HepG2 (cell line): ENCODE results near the gene ZMIZ1. TPM values are rescaled to one million over a fixed set of nuclear protein-coding genes. Genes with fewer than 3 reads are reported as not detected.

ENCODE experiments used
- ATAC-seq: fragments of 200-7000 bp; cut with Tn5 transposase; 3 replicates; pipeline ENCODE4 v1.9.1; 2020; ENCODE audit warnings: mild to moderate bottlenecking, moderate library complexity
- BruUV-seq: library from RNA; stranded (reverse); fragments of 400-500 nt; replicated peaks from 2 replicates; lab custom pipeline; 2021; lab: Mats Ljungman, UMichigan
- CTCF ChIA-PET: fragments of 300-600 bp; formaldehyde crosslinking; extraction: SDS; loops from one replicate; lab custom pipeline; 2021; ENCODE audit warnings: low total read pairs, inconsistent platforms, low intra/inter-chr PET ratio; lab: Yijun Ruan, JAX
- POLR2A ChIA-PET: fragments of 350-600 bp; sonication (Branson Sonifier 250); formaldehyde crosslinking; loops from one replicate; lab custom pipeline; 2020; ENCODE audit warnings: antibody characterized with exemption, inconsistent platforms; lab: Yijun Ruan, JAX
- DNase-seq: peaks from one replicate; pipeline ENCODE4 v3.0.0-alpha.2; 2015; ENCODE audit warnings: low spot score
- FAIRE-seq: peaks from 3 replicates; lab custom pipeline; 2011; peaks lifted over from hg19 to GRCh38; lab: Jason Lieb, UNC
- H2AFZ ChIP-seq: one replicate; pipeline ENCODE4 v1.6.1; 2011; ENCODE audit warnings: low read length, inconsistent platforms
- H3K27ac ChIP-seq: fragments of 300-600 bp; 3 replicates; pipeline ENCODE4 v1.8.0; 2011; ENCODE audit warnings: mixed run types, mild to moderate bottlenecking, mixed read lengths, low read length, inconsistent platforms; ENCODE audit not compliant: insufficient read depth; ENCODE audit errors: extremely low read length
- H3K27me3 ChIP-seq, 2 experiments: fragments of 200-600 bp in 1 of 2; 2 replicates in 1 of 2; 3 replicates in 1 of 2; pipeline versions ENCODE4 v1.6.0 to v1.8.0; 2011; ENCODE audit warnings: low read length in 2 of 2, mild to moderate bottlenecking in 2 of 2, moderate library complexity in 2 of 2, inconsistent platforms in 1 of 2; ENCODE audit not compliant: insufficient read depth in 2 of 2, control insufficient read depth in 1 of 2
- H3K36me3 ChIP-seq, 2 experiments: fragments of 200-600 bp in 1 of 2; replicated peaks in 1 of 2; 2 replicates in 1 of 2; 3 replicates in 1 of 2; pipeline versions ENCODE4 v1.5.1 to v1.8.0; 2011; ENCODE audit warnings: low read length in 2 of 2, inconsistent platforms in 1 of 2; ENCODE audit not compliant: insufficient read depth in 2 of 2, control insufficient read depth in 1 of 2
- H3K4me1 ChIP-seq: 2 replicates; pipeline ENCODE4 v1.5.1; 2012; ENCODE audit warnings: low read length, inconsistent platforms; ENCODE audit not compliant: insufficient read depth
- H3K4me2 ChIP-seq: 2 replicates; pipeline ENCODE4 v1.6.0; 2011; ENCODE audit warnings: low read depth, low read length, inconsistent platforms
- H3K4me3 ChIP-seq, 3 experiments: fragments of 200-600 bp in 1 of 3; sonication (generic), shearing (Covaris generic) in 1 of 3; replicated peaks in 1 of 3; 2 replicates each; pipeline ENCODE4 v1.5.1; 2011 to 2016; ENCODE audit warnings: low read length in 3 of 3, inconsistent platforms in 2 of 3, low read depth in 2 of 3, mild to moderate bottlenecking in 2 of 3, control low read depth in 1 of 3, mixed read lengths in 1 of 3; ENCODE audit not compliant: insufficient read depth in 1 of 3
- H3K79me2 ChIP-seq: one replicate; pipeline ENCODE4 v1.6.1; 2011; ENCODE audit warnings: low read length, inconsistent platforms; ENCODE audit not compliant: insufficient read depth
- H3K9ac ChIP-seq: 2 replicates; pipeline ENCODE4 v1.6.0; 2011; ENCODE audit warnings: mild to moderate bottlenecking, low read depth, low read length, inconsistent platforms; ENCODE audit not compliant: insufficient read depth
- H3K9me3 ChIP-seq: 2 replicates; pipeline ENCODE4 v1.5.1; 2012; ENCODE audit warnings: mild to moderate bottlenecking, low read length
- H4K20me1 ChIP-seq: 2 replicates; pipeline ENCODE4 v1.6.0; 2011; ENCODE audit warnings: inconsistent platforms, mild to moderate bottlenecking, low read length, moderate library complexity; ENCODE audit not compliant: insufficient read depth
- ATF5 ChIP-seq: sonication (generic); formaldehyde crosslinking; IDR thresholded peaks from 2 replicates; pipeline ENCODE4 v1.4.0; 2020; ENCODE audit warnings: mild to moderate bottlenecking, low read depth, missing genetic modification reagents
- HIVEP1 ChIP-seq: sonication (generic); formaldehyde crosslinking; IDR thresholded peaks from 2 replicates; pipeline ENCODE4 v1.4.0; 2020; ENCODE audit warnings: mild to moderate bottlenecking, missing genetic modification reagents
- SNAPC2 ChIP-seq: sonication (generic); formaldehyde crosslinking; IDR thresholded peaks from 2 replicates; pipeline ENCODE4 v1.8.1; 2022; ENCODE audit warnings: mild to moderate bottlenecking, missing genetic modification reagents
- TEF ChIP-seq: sonication (generic); formaldehyde crosslinking; IDR thresholded peaks from 2 replicates; pipeline ENCODE4 v1.5.0; 2020; ENCODE audit warnings: missing genetic modification reagents
- ZBTB42 ChIP-seq: sonication (generic); formaldehyde crosslinking; IDR thresholded peaks from 2 replicates; pipeline ENCODE4 v1.5.0; 2020; ENCODE audit warnings: mild to moderate bottlenecking, missing genetic modification reagents
- ZFP36L1 ChIP-seq: sonication (generic); formaldehyde crosslinking; IDR thresholded peaks from 2 replicates; pipeline ENCODE4 v1.8.0; 2022; ENCODE audit warnings: mild to moderate bottlenecking, missing genetic modification reagents, moderate library complexity
- ZFYVE20 ChIP-seq: sonication (generic); formaldehyde crosslinking; IDR thresholded peaks from 2 replicates; pipeline ENCODE4 v1.8.0; 2023; ENCODE audit warnings: low read depth, mild to moderate bottlenecking, moderate library complexity, missing genetic modification reagents, borderline replicate concordance
- ZNF225 ChIP-seq: sonication (generic); formaldehyde crosslinking; IDR thresholded peaks from 2 replicates; pipeline ENCODE4 v1.4.0; 2020; ENCODE audit warnings: mild to moderate bottlenecking, missing genetic modification reagents
- ZNF317 ChIP-seq: sonication (generic); formaldehyde crosslinking; IDR thresholded peaks from 2 replicates; pipeline ENCODE4 v1.5.0; 2020; ENCODE audit warnings: mild to moderate bottlenecking, missing genetic modification reagents
- ZNF501 ChIP-seq: sonication (generic); formaldehyde crosslinking; IDR thresholded peaks from 2 replicates; pipeline ENCODE4 v1.5.1; 2020; ENCODE audit warnings: mild to moderate bottlenecking, moderate library complexity, missing genetic modification reagents
- ZNF547 ChIP-seq: sonication (generic); formaldehyde crosslinking; IDR thresholded peaks from 2 replicates; pipeline ENCODE4 v1.5.1; 2020; ENCODE audit warnings: mild to moderate bottlenecking, missing genetic modification reagents
- ZNF567 ChIP-seq: sonication (generic); formaldehyde crosslinking; IDR thresholded peaks from 2 replicates; pipeline ENCODE4 v1.8.1; 2023; ENCODE audit warnings: mild to moderate bottlenecking, missing genetic modification reagents, borderline replicate concordance
- ZNF7 ChIP-seq: IDR thresholded peaks from 2 replicates; pipeline ENCODE4 v1.6.1; 2016; ENCODE audit warnings: missing biosample characterization, missing genetic modification reagents
- ZNF737 ChIP-seq: sonication (generic); formaldehyde crosslinking; IDR thresholded peaks from 2 replicates; pipeline ENCODE4 v1.5.0; 2020; ENCODE audit warnings: missing genetic modification reagents, mild to moderate bottlenecking, borderline replicate concordance
- WGBS: methylation state at CpG from one replicate; pipeline ENCODE4 v1.1.6; 2017; ENCODE audit warnings: low lambda C conversion rate; 5-methylcytosine and 5-hydroxymethylcytosine counted together
- in situ Hi-C: cut with HindIII; loops from 2 replicates; pipeline ENCODE4 v1.10.0; 2017; ENCODE audit warnings: low pct_unique_long_range_greater_than_20kb; ENCODE audit not compliant: extremely low pct_ligation_motif_present
- intact Hi-C: fragments of 100-400 bp; cut with micrococcal nuclease; formaldehyde crosslinking; loops from one replicate; pipeline ENCODE4 v1.10.0; 2022; ENCODE audit not compliant: unreplicated experiment
- polyA plus RNA-seq, 8 experiments: library from polyadenylated mRNA; depleted of rRNA in 3 of 8; stranded (reverse) in 7 of 8; unstranded in 1 of 8; fragments of >200 nt; fragmentation: Illumina TruSeq in 4 of 8; extraction: Trizol in 4 of 8; gene quantifications; 2 replicates each; pipeline versions ENCODE4 v1.2.1 to v1.2.3, GENCODE V29; 2011 to 2016; ENCODE audit warnings: low read depth in 4 of 8, missing spikeins in 1 of 8, mixed read lengths in 1 of 8; ENCODE audit not compliant: insufficient read depth in 1 of 8
- total RNA-seq, 5 experiments: library from RNA; depleted of rRNA; stranded (reverse); fragments of >200 nt; fragmentation: Illumina TruSeq; extraction: Trizol; gene quantifications; 2 replicates each; pipeline ENCODE4 v1.2.3, GENCODE V29; 2016; ENCODE audit warnings: low read depth in 1 of 5
- TF ChIP-seq, protein P1 (sequence below): sonication (generic); formaldehyde crosslinking; IDR thresholded peaks from 2 replicates; pipeline ENCODE4 v1.4.0; 2020; ENCODE audit warnings: mild to moderate bottlenecking, missing genetic modification reagents

The ZMIZ1 gene
- total and polyA plus RNA-seq, 2 of the 13 experiments (the other 11 are each of a cell fraction or from before 2014, with no cell fraction given), result 5.3 to 10.2 TPM

DNA sequence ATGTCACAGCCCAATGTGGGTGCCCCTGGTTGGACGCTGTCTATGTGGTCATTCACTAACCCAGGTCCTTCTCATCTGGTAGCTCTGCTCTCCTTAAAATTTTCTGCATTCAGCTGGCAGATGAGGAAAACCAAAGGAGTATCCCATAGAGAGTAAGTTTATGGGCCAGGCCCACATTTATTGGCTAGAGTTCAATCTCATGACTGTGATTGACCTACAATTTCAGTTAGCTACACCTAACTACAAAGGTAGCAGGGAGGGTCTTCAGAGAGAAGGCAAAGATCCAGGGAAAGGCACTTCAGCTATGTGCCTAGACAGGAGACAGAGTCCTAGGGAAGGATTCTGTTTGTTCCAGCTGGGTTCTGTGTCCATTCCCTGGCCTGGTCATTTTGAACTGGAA, 254.8 kb downstream of the ZMIZ1 start:
- Histone ChIP-seq H3K9ac (no peak overlapping the region), H3K36me3 (no peaks in the 10 kb centered on the region), H3K79me2 (no peaks in the 10 kb centered on the region), H4K20me1 (no peaks in the 10 kb centered on the region), H3K4me3 (no peak overlapping the region), H3K9me3 (no peaks in the 10 kb centered on the region), H3K27ac (no peak overlapping the region), H3K27me3 (0 out of 5 replicates have a peak, but pooled peaks cover 0 to 3% of the 10 kb centered on the region in 2 experiments), H3K4me2 (no peak overlapping the region), H2AFZ (no peak overlapping the region), H3K4me1 (peaks cover 6% of the 10 kb centered on the region)
- in situ Hi-C loops (no loop called here), intact Hi-C loops (no loop called here)
- no peak for ATAC-seq
- no peak for FAIRE-seq
- BruUV-seq, result no TSS peak
- ChIA-PET POLR2A (interaction anchor here (1.1 to 3.0 kb wide), 2 partner anchors 12 to 24 kb away, joined by 3 to 8 read pairs; partner anchors contain the start of gene PPIF), CTCF (no interaction called here)
- 100% methylated on average over 1 of the region's 1 CpG for WGBS
- DNase-seq, result no peak
- no peak for TF ChIP-seq ZNF501 (CRISPR knock-in tag)
- TF ChIP-seq SNAPC2, result no peak
- TF ChIP-seq ZNF737 (CRISPR knock-in tag), result no peak
- TF ChIP-seq ZFP36L1 (CRISPR knock-in tag), result no peak
- no peak for TF ChIP-seq ZNF567
- TF ChIP-seq TEF (CRISPR knock-in tag), result no peak
- no peak for TF ChIP-seq HIVEP1
- no peak for TF ChIP-seq ZNF547
- no peak for TF ChIP-seq ATF5 (CRISPR knock-in tag)
- TF ChIP-seq, protein P1, sequence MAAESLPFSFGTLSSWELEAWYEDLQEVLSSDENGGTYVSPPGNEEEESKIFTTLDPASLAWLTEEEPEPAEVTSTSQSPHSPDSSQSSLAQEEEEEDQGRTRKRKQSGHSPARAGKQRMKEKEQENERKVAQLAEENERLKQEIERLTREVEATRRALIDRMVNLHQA (CRISPR knock-in tag), result no peak
- no peak for TF ChIP-seq ZFYVE20 (CRISPR knock-in tag)
- no peak for TF ChIP-seq ZNF317 (CRISPR knock-in tag)
- no peak for TF ChIP-seq ZNF225 (CRISPR knock-in tag)
- no peak for TF ChIP-seq ZNF7 (CRISPR knock-in tag)
- TF ChIP-seq ZBTB42 (CRISPR knock-in tag), result no peak
